ENCODE data around the gene CDH3.

DNA sequence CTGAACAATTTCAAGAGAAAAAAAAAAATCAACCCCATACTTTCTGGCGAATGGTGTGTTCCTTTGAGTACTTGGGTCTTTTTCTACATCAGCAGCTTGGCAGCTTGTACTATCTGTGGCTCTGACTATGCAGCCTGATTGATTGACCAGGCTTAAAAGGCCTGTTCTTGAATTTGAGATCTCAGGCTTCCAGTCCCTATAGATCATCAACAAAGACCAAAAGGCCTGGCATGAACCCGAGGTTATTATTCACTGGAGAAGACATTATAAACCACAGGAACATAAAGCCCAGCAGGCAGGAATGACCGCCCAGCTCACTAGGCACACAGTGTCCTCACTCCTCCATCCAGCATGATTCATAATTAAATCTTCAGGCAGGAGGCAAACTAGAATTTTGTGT, 32.1 kb upstream of the CDH3 start:
- TF ChIP-seq CTCF (IDR thresholded peaks at IDR 0.05) (no peak), POLR2A (IDR thresholded peaks at IDR 0.05) (no peak), POLR2AphosphoS5 (IDR thresholded peaks at IDR 0.05) (no peak)

Data from stomach (tissue), 4 donors.